CD14-positive monocyte (primary cell): ENCODE data around the gene CD8B. TPM values are rescaled to one million over a fixed set of nuclear protein-coding genes. Genes with fewer than 3 reads are reported as not detected.
"Not testable (repeated sequence)": the region's sequence is repeated elsewhere in the genome, so short reads cannot be mapped to it uniquely, and the experiment has no call there.

ENCODE experiments used
- DNase-seq, 3 donors: peaks; one replicate each; pipeline ENCODE4 v3.0.0-alpha.2; 2011 to 2022
- H2AFZ ChIP-seq: 2 replicates; pipeline ENCODE4 v1.6.0; 2012; ENCODE audit warnings: mild to moderate bottlenecking, low read depth, low read length, inconsistent platforms; ENCODE audit not compliant: insufficient read depth, poor library complexity, severe bottlenecking
- H3K27ac ChIP-seq, 2 donors: 1 replicate in 1 of 2; 2 replicates in 1 of 2; pipeline ENCODE4 v1.5.1; 2012 to 2013; ENCODE audit warnings: low read length in 2 of 2, control low read depth in 1 of 2, inconsistent platforms in 1 of 2, low read depth in 1 of 2, mild to moderate bottlenecking in 1 of 2
- H3K27me3 ChIP-seq, 2 donors: one replicate each; pipeline versions ENCODE4 v1.6.0 to v1.6.1; 2011 to 2013; ENCODE audit warnings: low read length in 2 of 2; ENCODE audit not compliant: control insufficient read depth in 2 of 2, insufficient read depth in 2 of 2
- H3K36me3 ChIP-seq, 2 donors: replicated peaks in 1 of 2; 1 replicate in 1 of 2; 2 replicates in 1 of 2; pipeline versions ENCODE4 v1.5.1 to v1.6.1; 2012 to 2013; ENCODE audit warnings: low read length in 2 of 2, control low read depth in 1 of 2, inconsistent platforms in 1 of 2, mild to moderate bottlenecking in 1 of 2; ENCODE audit not compliant: insufficient read depth in 2 of 2, control insufficient read depth in 1 of 2
- H3K4me1 ChIP-seq, 2 donors: 1 replicate in 1 of 2; 2 replicates in 1 of 2; pipeline versions ENCODE4 v1.5.1 to v1.6.1; 2012 to 2013; ENCODE audit warnings: low read length in 2 of 2, control low read depth in 1 of 2, inconsistent platforms in 1 of 2, mild to moderate bottlenecking in 1 of 2, moderate library complexity in 1 of 2; ENCODE audit not compliant: insufficient read depth in 2 of 2, control insufficient read depth in 1 of 2
- H3K4me2 ChIP-seq: replicated peaks from 2 replicates; pipeline ENCODE3; 2012; ENCODE audit warnings: low read length, moderate library complexity, mild to moderate bottlenecking; ENCODE audit not compliant: poor library complexity, severe bottlenecking; ENCODE audit errors: extremely low read depth
- H3K4me3 ChIP-seq, 3 experiments: fragments of 200-600 bp in 1 of 3; sonication (generic) in 1 of 3; replicated peaks in 1 of 3; 1 replicate in 2 of 3; 2 replicates in 1 of 3; pipeline ENCODE4 v1.5.1; 2011 to 2013; ENCODE audit warnings: low read length in 3 of 3, mild to moderate bottlenecking in 3 of 3, control low read depth in 2 of 3, low read depth in 2 of 3, inconsistent platforms in 1 of 3, moderate library complexity in 1 of 3
- H3K79me2 ChIP-seq: 2 replicates; pipeline ENCODE4 v1.6.0; 2012; ENCODE audit warnings: mild to moderate bottlenecking, control low read depth, inconsistent platforms, low read length, moderate library complexity; ENCODE audit not compliant: insufficient read depth
- H3K9ac ChIP-seq: 2 replicates; pipeline ENCODE4 v1.6.0; 2017; ENCODE audit warnings: low read length, mild to moderate bottlenecking; ENCODE audit not compliant: insufficient read depth, poor library complexity, severe bottlenecking
- H3K9me3 ChIP-seq, 2 donors: replicated peaks in 1 of 2; 1 replicate in 1 of 2; 2 replicates in 1 of 2; pipeline versions ENCODE4 v1.5.1 to v1.6.1; 2012 to 2013; ENCODE audit warnings: low read length in 2 of 2, control low read depth in 1 of 2; ENCODE audit not compliant: control insufficient read depth in 1 of 2, insufficient read depth in 1 of 2
- H4K20me1 ChIP-seq: 2 replicates; pipeline ENCODE4 v1.6.0; 2012; ENCODE audit warnings: mild to moderate bottlenecking, low read length, control low read depth, moderate library complexity; ENCODE audit not compliant: insufficient read depth
- H3K27ac Mint-ChIP-seq, 7 donors: one replicate each; pipeline ENCODE4 v1.8.0; 2020; ENCODE audit warnings: mild to moderate bottlenecking in 7 of 7, mixed read lengths in 7 of 7, moderate library complexity in 6 of 7, inconsistent platforms in 2 of 7
- H3K27me3 Mint-ChIP-seq, 3 donors: one replicate each; pipeline ENCODE4 v1.8.0; 2021 to 2022; ENCODE audit warnings: low read depth in 3 of 3, mild to moderate bottlenecking in 3 of 3, mixed read lengths in 3 of 3, moderate library complexity in 3 of 3, inconsistent platforms in 1 of 3
- H3K36me3 Mint-ChIP-seq, 2 donors: one replicate each; pipeline ENCODE4 v1.8.0; 2020; ENCODE audit warnings: mixed read lengths in 2 of 2, inconsistent platforms in 1 of 2, mild to moderate bottlenecking in 1 of 2
- H3K4me1 Mint-ChIP-seq: one replicate; pipeline ENCODE4 v1.8.0; 2020; ENCODE audit warnings: mild to moderate bottlenecking, mixed read lengths
- H3K4me3 Mint-ChIP-seq, 2 donors: one replicate each; pipeline ENCODE4 v1.8.0; 2020; ENCODE audit warnings: mild to moderate bottlenecking in 2 of 2, mixed read lengths in 2 of 2, moderate library complexity in 1 of 2
- H3K9me3 Mint-ChIP-seq, 7 donors: one replicate each; pipeline ENCODE4 v1.8.0; 2020 to 2022; ENCODE audit warnings: mixed read lengths in 7 of 7, mild to moderate bottlenecking in 6 of 7, moderate library complexity in 6 of 7, inconsistent platforms in 2 of 7
- WGBS: methylation state at CpG from one replicate; pipeline ENCODE4 v1.1.5; 2013; ENCODE audit warnings: missing lambda C conversion rate; ENCODE audit not compliant: insufficient coverage; 5-methylcytosine and 5-hydroxymethylcytosine counted together
- intact Hi-C, 2 donors: fragments of 100-400 bp; cut with micrococcal nuclease; formaldehyde crosslinking; loops; one replicate each; pipeline versions ENCODE4 v1.15.0 to v1.15.1; 2023
- polyA plus RNA-seq, 3 donors: library from polyadenylated mRNA; depleted of rRNA in 1 of 3; unstranded in 2 of 3; stranded (reverse) in 1 of 3; fragments of 300-500 nt in 2 of 3; fragments of >200 nt in 1 of 3; fragmentation: Illumina TruSeq in 2 of 3; gene quantifications; 1 replicate in 2 of 3; 2 replicates in 1 of 3; pipeline ENCODE4 v1.2.3, GENCODE V29; 2012 to 2021

The CD8B gene
- polyA plus RNA-seq, 3 donors: 1.5 to 1.6 TPM; not detected in 1

GRCh38 chr2:86882865-86883264 lies 21.2 kb upstream of the CD8B start:
- H3K79me2 ChIP-seq, H3K4me2 ChIP-seq, H2AFZ ChIP-seq, H4K20me1 ChIP-seq, intact Hi-C loops, H3K4me3 ChIP-seq, H3K4me1 Mint-ChIP-seq, H3K27ac ChIP-seq, H3K36me3 Mint-ChIP-seq, DNase-seq, H3K27me3 Mint-ChIP-seq, H3K9me3 ChIP-seq, H3K9me3 Mint-ChIP-seq, H3K27ac Mint-ChIP-seq, H3K36me3 ChIP-seq, H3K27me3 ChIP-seq, H3K4me3 Mint-ChIP-seq, H3K9ac ChIP-seq, H3K4me1 ChIP-seq: not testable (repeated sequence)
- no CpG with 5 or more reads among the region's 2 CpGs for WGBS

GRCh38 chr2:86882118-86882665 lies 20.5 kb upstream of the CD8B start:
- DNase-seq, H3K4me3 ChIP-seq, H2AFZ ChIP-seq, H3K9ac ChIP-seq, H3K4me1 Mint-ChIP-seq, H3K9me3 Mint-ChIP-seq, H3K4me1 ChIP-seq, H3K36me3 Mint-ChIP-seq, H4K20me1 ChIP-seq, H3K36me3 ChIP-seq, H3K27ac ChIP-seq, H3K79me2 ChIP-seq, H3K4me3 Mint-ChIP-seq, H3K27me3 Mint-ChIP-seq, H3K9me3 ChIP-seq, intact Hi-C loops, H3K27me3 ChIP-seq, H3K27ac Mint-ChIP-seq, H3K4me2 ChIP-seq: not testable (repeated sequence)
- WGBS: no CpG with 5 or more reads among the region's 5 CpGs

DNA sequence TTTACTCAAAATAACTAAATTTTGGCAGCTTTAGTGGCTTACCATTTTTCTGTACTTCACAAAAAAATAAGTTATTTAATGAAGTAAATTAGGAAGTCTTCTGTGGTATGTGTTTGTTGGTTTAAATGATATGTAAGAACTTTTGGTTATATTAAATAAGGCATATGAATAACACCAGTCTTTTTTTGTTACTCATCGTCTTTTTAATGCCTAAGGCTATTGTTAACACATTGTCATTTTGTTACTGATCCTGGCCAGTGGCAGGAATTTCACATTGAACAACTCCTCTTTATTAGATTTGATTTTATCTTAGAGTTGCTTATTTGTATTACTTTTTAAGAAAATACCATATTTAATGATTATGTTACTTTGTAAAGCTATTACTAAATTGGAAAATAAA lies 17.3 kb upstream of the CD8B start:
- H3K27me3 ChIP-seq, H2AFZ ChIP-seq, H3K9me3 ChIP-seq, intact Hi-C loops, H3K27ac Mint-ChIP-seq, H3K4me3 Mint-ChIP-seq, H3K36me3 Mint-ChIP-seq, H3K27me3 Mint-ChIP-seq, DNase-seq, H3K9ac ChIP-seq, H3K4me2 ChIP-seq, H3K79me2 ChIP-seq, H3K9me3 Mint-ChIP-seq, H3K4me3 ChIP-seq, H3K36me3 ChIP-seq, H3K4me1 Mint-ChIP-seq, H4K20me1 ChIP-seq, H3K4me1 ChIP-seq, H3K27ac ChIP-seq: not testable (repeated sequence)
- WGBS: no CpG with 5 or more reads among the region's 1 CpG

- H3K4me1 Mint-ChIP-seq, H3K27ac ChIP-seq, H3K9me3 ChIP-seq, H4K20me1 ChIP-seq, H3K27me3 Mint-ChIP-seq, H3K9ac ChIP-seq, intact Hi-C loops, H3K4me3 ChIP-seq, H2AFZ ChIP-seq, H3K27me3 ChIP-seq, H3K9me3 Mint-ChIP-seq, DNase-seq, H3K79me2 ChIP-seq, H3K4me2 ChIP-seq, H3K4me3 Mint-ChIP-seq, H3K27ac Mint-ChIP-seq, H3K36me3 Mint-ChIP-seq, H3K4me1 ChIP-seq, H3K36me3 ChIP-seq: not testable (repeated sequence)
- 100% methylated on average over 1 of the region's 4 CpGs for WGBS
These were observed 9.3 kb upstream of the CD8B start for GRCh38 chr2:86870941-86871340.
